ENCODE measurements around the gene FN1. TPM values are rescaled to one million over a fixed set of nuclear protein-coding genes. Genes with fewer than 3 reads are reported as not detected.

FN1 gene
- total and polyA plus RNA-seq, 4 donors, result 339 to 1,753 (median 934) TPM

DNA sequence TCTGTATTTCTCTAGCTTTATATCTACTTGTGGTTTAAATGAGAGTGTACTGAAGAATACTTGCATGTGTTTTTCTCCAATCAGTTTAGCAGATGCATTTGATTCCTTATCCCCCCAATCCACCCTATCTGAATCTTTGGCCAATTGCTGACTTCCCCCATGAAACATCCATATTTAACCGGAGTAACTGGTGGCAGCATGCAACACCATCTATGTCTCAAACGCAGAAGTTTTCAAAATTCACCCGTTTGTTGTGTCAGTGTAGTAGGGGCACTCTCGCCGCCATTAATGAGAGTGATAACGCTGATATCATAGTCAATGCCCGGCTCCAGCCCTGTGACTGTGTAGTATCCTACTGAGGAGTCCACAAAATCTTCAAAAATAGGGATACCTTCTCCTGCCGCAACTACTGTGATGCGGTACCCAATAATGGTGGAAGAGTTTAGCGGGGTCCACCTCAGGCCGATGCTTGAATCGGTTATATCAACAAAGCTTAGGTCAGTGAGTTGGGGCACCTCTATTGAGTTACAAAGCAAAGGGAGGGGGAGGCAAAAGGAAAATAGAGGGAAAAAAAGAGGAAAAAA, 43.1 kb downstream of the FN1 start:
- 96 to 97% methylated on average over 12 of the region's 12 CpGs for WGBS, 2 donors
- DNase-seq (no peak), ATAC-seq (ENCODE audit: insufficient read depth, low FRiP score) (no peak)
- Histone ChIP-seq H3K4me3 (no peak overlapping the region), H3K27ac (ENCODE audit: low read depth in 1 of 2, low read length in 1 of 2) (no peak overlapping the region), H3K27me3 (ENCODE audit: control insufficient read depth in 3 of 3, insufficient read depth in 3 of 3, low read length in 2 of 3) (no peaks in the 10 kb centered on the region), H3K9ac (ENCODE audit: insufficient read depth in 1 of 2, low read length in 2 of 2) (no peak overlapping the region), H3K36me3 (ENCODE audit: control insufficient read depth in 4 of 4, insufficient read depth in 4 of 4, low read length in 4 of 4) (peaks cover 5 to 82% (median 48%) of the 10 kb centered on the region in 4 donors), H3K4me1 (ENCODE audit: control insufficient read depth in 5 of 5, insufficient read depth in 5 of 5, low read length in 5 of 5) (peaks cover 0 to 3% (median 0%) of the 10 kb centered on the region in 5 donors), H3K9me3 (ENCODE audit: control insufficient read depth in 4 of 4, insufficient read depth in 3 of 4, low read length in 3 of 4) (no peaks in the 10 kb centered on the region)
- TF ChIP-seq, protein P1, sequence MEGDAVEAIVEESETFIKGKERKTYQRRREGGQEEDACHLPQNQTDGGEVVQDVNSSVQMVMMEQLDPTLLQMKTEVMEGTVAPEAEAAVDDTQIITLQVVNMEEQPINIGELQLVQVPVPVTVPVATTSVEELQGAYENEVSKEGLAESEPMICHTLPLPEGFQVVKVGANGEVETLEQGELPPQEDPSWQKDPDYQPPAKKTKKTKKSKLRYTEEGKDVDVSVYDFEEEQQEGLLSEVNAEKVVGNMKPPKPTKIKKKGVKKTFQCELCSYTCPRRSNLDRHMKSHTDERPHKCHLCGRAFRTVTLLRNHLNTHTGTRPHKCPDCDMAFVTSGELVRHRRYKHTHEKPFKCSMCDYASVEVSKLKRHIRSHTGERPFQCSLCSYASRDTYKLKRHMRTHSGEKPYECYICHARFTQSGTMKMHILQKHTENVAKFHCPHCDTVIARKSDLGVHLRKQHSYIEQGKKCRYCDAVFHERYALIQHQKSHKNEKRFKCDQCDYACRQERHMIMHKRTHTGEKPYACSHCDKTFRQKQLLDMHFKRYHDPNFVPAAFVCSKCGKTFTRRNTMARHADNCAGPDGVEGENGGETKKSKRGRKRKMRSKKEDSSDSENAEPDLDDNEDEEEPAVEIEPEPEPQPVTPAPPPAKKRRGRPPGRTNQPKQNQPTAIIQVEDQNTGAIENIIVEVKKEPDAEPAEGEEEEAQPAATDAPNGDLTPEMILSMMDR (IDR thresholded peaks at IDR 0.05; ENCODE audit: control extremely low read depth, extremely low read depth), result no peak

GRCh38 chr2:215392164-215392563, 43.7 kb downstream of the FN1 start:
- TF ChIP-seq, protein P1 (IDR thresholded peaks at IDR 0.05; ENCODE audit: control extremely low read depth, extremely low read depth), result no peak
- H3K4me3 ChIP-seq, result no peak overlapping the region
- peaks cover 5 to 82% (median 45%) of the 10 kb centered on the region in 4 donors for H3K36me3 ChIP-seq (ENCODE audit: control insufficient read depth in 4 of 4, insufficient read depth in 4 of 4, low read length in 4 of 4)
- H3K27ac ChIP-seq (ENCODE audit: low read depth in 1 of 2, low read length in 1 of 2), result no peak overlapping the region
- no peak overlapping the region for H3K9ac ChIP-seq (ENCODE audit: insufficient read depth in 1 of 2, low read length in 2 of 2)
- no peaks in the 10 kb centered on the region for H3K4me1 ChIP-seq (ENCODE audit: control insufficient read depth in 5 of 5, insufficient read depth in 5 of 5, low read length in 5 of 5)
- ATAC-seq (ENCODE audit: insufficient read depth, low FRiP score) (no peak), DNase-seq (no peak)
- no peaks in the 10 kb centered on the region for H3K27me3 ChIP-seq (ENCODE audit: control insufficient read depth in 3 of 3, insufficient read depth in 3 of 3, low read length in 2 of 3)
- no peaks in the 10 kb centered on the region for H3K9me3 ChIP-seq (ENCODE audit: control insufficient read depth in 4 of 4, insufficient read depth in 3 of 4, low read length in 3 of 4)

DNA sequence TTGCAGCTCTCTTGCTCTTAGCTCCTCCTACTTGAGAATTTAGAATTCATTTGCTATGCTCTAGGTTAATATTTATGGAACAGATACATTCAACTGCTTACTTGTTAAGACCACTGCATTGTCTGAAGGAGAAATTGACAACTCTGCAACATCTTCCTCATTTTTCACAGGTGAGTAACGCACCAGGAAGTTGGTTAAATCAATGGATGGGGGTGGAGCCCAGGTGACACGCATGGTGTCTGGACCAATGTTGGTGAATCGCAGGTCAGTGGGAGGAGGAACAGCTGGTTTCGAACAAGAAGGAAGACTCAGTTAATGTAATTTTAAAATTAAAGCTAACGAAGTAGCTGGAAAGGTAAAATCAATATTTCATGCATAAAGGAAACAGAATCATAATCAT, 44.3 kb downstream of the FN1 start:
- no peak for DNase-seq
- H3K36me3 ChIP-seq (ENCODE audit: control insufficient read depth in 4 of 4, insufficient read depth in 4 of 4, low read length in 4 of 4), result peaks cover 8 to 81% (median 42%) of the 10 kb centered on the region in 4 donors
- WGBS, 2 donors, result 83 to 94% methylated on average over 5 of the region's 5 CpGs

More for the DNA sequence above, 44.3 kb downstream of the FN1 start:
- no peak overlapping the region for H3K4me3 ChIP-seq
- H3K4me1 ChIP-seq (ENCODE audit: control insufficient read depth in 5 of 5, insufficient read depth in 5 of 5, low read length in 5 of 5), result no peaks in the 10 kb centered on the region
- H3K27me3 ChIP-seq (ENCODE audit: control insufficient read depth in 3 of 3, insufficient read depth in 3 of 3, low read length in 2 of 3), result no peaks in the 10 kb centered on the region
- TF ChIP-seq, protein P1 (IDR thresholded peaks at IDR 0.05; ENCODE audit: control extremely low read depth, extremely low read depth), result no peak
- no peak overlapping the region for H3K27ac ChIP-seq (ENCODE audit: low read depth in 1 of 2, low read length in 1 of 2)
- H3K9me3 ChIP-seq (ENCODE audit: control insufficient read depth in 4 of 4, insufficient read depth in 3 of 4, low read length in 3 of 4), result no peaks in the 10 kb centered on the region
- no peak overlapping the region for H3K9ac ChIP-seq (ENCODE audit: insufficient read depth in 1 of 2, low read length in 2 of 2)
- ATAC-seq (ENCODE audit: insufficient read depth, low FRiP score), result no peak
